Heart left ventricle (tissue), 13 donors: ENCODE data around the gene FAP.

Source experiments
- POLR2A ChIP-seq, 2 donors: fragments of 450-650 bp; IDR thresholded peaks; one replicate each; pipeline ENCODE4 v1.6.1; 2017; ENCODE audit warnings: antibody characterized with exemption in 2 of 2, mild to moderate bottlenecking in 2 of 2, moderate library complexity in 2 of 2
- TF ChIP-seq, protein P1 (sequence below), 12 donors: fragments of 200-600 bp; sonication (generic) in 4 of 12; IDR thresholded peaks; one replicate each; pipeline versions ENCODE4 v1.5.0 to v1.8.0; 2018 to 2022; ENCODE audit warnings: antibody characterized with exemption in 12 of 12, mild to moderate bottlenecking in 5 of 12
- donor health status: ischemic (EF 13 %, LVEDD 7.1; RV severe dilation, severe dysfunction).
- donor health status: DM: no; HTN: yes; CAD: no.
- donor health status: DM: no; HTN: no; CAD: no.
- donor health status: ischemic (EF 25% LVEDD 6.9; RV normal size, moderate dysfunction).
- donor health status: ischemic (EF 25% LVEDD 5.7; RV mildly dilated, moderate dysfunction).
- donor health status: ischemic (EF 35%, LVEDD 5.7; RV mildly dilated, moderate dysfunction).
- donor health status: nonischemic (EF 11% LVEDD 7.7; RV severe dilation, severe dysfunction).
- donor health status: DM: yes; HTN: yes; CAD: no.
- donor health status: PGD.
- donor health status: ischemic (EF 29% LVEDD 5.4; RV normal size, mild dysfunction).
- donor health status: nonischemic (EF 23%, LVEDD 6.1; RV moderate dilation, normal function).

DNA sequence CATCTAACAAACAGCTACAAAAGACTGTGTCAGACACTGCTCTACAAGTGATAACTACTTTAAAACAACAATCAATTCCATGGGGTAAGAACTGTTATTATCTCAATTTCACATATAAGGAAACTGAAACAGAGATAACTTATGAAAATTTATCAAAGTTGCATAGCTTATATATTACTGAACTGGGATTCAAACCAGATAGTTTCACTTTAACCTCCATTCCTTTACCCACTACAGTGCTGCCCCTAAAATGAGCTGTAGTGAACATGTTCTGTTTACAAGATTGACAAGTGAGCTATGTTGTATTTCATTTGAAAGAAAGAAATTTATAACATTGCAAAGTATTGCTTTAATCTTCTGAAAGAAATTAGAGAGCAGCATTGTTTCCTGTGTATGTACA is 77.1 kb downstream of the FAP start:
- TF ChIP-seq, protein P1, sequence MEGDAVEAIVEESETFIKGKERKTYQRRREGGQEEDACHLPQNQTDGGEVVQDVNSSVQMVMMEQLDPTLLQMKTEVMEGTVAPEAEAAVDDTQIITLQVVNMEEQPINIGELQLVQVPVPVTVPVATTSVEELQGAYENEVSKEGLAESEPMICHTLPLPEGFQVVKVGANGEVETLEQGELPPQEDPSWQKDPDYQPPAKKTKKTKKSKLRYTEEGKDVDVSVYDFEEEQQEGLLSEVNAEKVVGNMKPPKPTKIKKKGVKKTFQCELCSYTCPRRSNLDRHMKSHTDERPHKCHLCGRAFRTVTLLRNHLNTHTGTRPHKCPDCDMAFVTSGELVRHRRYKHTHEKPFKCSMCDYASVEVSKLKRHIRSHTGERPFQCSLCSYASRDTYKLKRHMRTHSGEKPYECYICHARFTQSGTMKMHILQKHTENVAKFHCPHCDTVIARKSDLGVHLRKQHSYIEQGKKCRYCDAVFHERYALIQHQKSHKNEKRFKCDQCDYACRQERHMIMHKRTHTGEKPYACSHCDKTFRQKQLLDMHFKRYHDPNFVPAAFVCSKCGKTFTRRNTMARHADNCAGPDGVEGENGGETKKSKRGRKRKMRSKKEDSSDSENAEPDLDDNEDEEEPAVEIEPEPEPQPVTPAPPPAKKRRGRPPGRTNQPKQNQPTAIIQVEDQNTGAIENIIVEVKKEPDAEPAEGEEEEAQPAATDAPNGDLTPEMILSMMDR (IDR thresholded peaks at IDR 0.05): no peak
- TF ChIP-seq POLR2A (IDR thresholded peaks at IDR 0.05): no peak
